ENCODE measurements around the gene ELP5. TPM values are rescaled to one million over a fixed set of nuclear protein-coding genes. Genes with fewer than 3 reads are reported as not detected.
A peak's percentile ranks its signal among the peaks of the same experiment; 100 is the strongest.

The ELP5 gene
- total and polyA plus RNA-seq, 8 donors, result 26.5 to 49.7 (median 42.9) TPM

- Histone ChIP-seq H3K27ac (peak overlapping the region in 1 of 2 donors; percentile 33), H3K27me3 (no peaks in the 10 kb centered on the region), H3K9me3 (no peaks in the 10 kb centered on the region), H3K4me1 (peaks cover 22 to 74% of the 10 kb centered on the region in 2 donors), H3K36me3 (peaks cover 0 to 25% of the 10 kb centered on the region in 2 donors), H3K4me3 (no peak overlapping the region)
- intact Hi-C loops (cut with DNase I), result no loop called here
- TF ChIP-seq CTCF (IDR thresholded peaks at IDR 0.05), result no peak
- no peak for DNase-seq
- ATAC-seq, result no peak
These were observed 33.8 kb upstream of the ELP5 start for GRCh38 chr17:7218166-7218565.

GRCh38 chr17:7218758-7219157 is 33.3 kb upstream of the ELP5 start:
- Histone ChIP-seq H3K4me3 (no peak overlapping the region), H3K27ac (peak overlapping the region in 1 of 2 donors; percentile 88), H3K27me3 (no peaks in the 10 kb centered on the region), H3K36me3 (peaks cover 0 to 31% of the 10 kb centered on the region in 2 donors), H3K9me3 (no peaks in the 10 kb centered on the region), H3K4me1 (peaks cover 22 to 72% of the 10 kb centered on the region in 2 donors)
- ATAC-seq (no peak), DNase-seq (no peak)
- no peak for TF ChIP-seq CTCF (IDR thresholded peaks at IDR 0.05)
- intact Hi-C loops (cut with DNase I), result no loop called here

- H3K27ac ChIP-seq, result peak overlapping the region; percentile 88 to 98
- peaks cover 0 to 37% of the 10 kb centered on the region in 2 donors for H3K36me3 ChIP-seq
- no peak for ATAC-seq
- no peak for TF ChIP-seq CTCF (IDR thresholded peaks at IDR 0.05)
- H3K4me3 ChIP-seq, result peak overlapping the region; percentile 65 to 87
- intact Hi-C loops (cut with DNase I), result no loop called here
- H3K4me1 ChIP-seq, result peaks cover 22 to 66% of the 10 kb centered on the region in 2 donors
- H3K27me3 ChIP-seq, result no peaks in the 10 kb centered on the region
- DNase-seq, result no peak
- no peaks in the 10 kb centered on the region for H3K9me3 ChIP-seq
These were observed 32.7 kb upstream of the ELP5 start for GRCh38 chr17:7219229-7219811.

GRCh38 chr17:7219812-7220592 is 32.0 kb upstream of the ELP5 start, which contains the start of the genes ACADVL and DLG4:
Gene ACADVL, plus strand, starts transcription at chr17:7219938. Its CDS starts 47 bp downstream, at chr17:7219985.
Gene DLG4, minus strand, starts transcription at chr17:7219836.
- Histone ChIP-seq H3K27ac (peak within 1 kb of the TSS; percentile 88 to 98), H3K4me3 (peak within 1 kb of the TSS; percentile 65 to 87), H3K36me3 (peaks cover 0 to 43% of the 10 kb centered on the region in 2 donors), H3K4me1 (peaks cover 22 to 59% of the 10 kb centered on the region in 2 donors), H3K9me3 (no peaks in the 10 kb centered on the region), H3K27me3 (no peaks in the 10 kb centered on the region)
- TF ChIP-seq CTCF (IDR thresholded peaks at IDR 0.05), result no peak
- intact Hi-C loops (cut with DNase I), result no loop called here
- ATAC-seq (peak; percentile 84), DNase-seq (peak; percentile 81 to 98 (median 92))

All from left lung (tissue), 10 donors.